Subcutaneous abdominal adipose tissue (tissue), 5 donors: Measurements from ENCODE around the gene C1orf210.

Experiments
- H3K27ac ChIP-seq: one replicate; pipeline ENCODE4 v1.7.0; 2013; ENCODE audit warnings: low read depth, mild to moderate bottlenecking, inconsistent platforms, low read length, moderate library complexity
- H3K27me3 ChIP-seq, 5 donors: one replicate each; pipeline ENCODE4 v1.7.0; 2013; ENCODE audit warnings: low read length in 5 of 5, inconsistent platforms in 1 of 5; ENCODE audit not compliant: control insufficient read depth in 5 of 5, insufficient read depth in 4 of 5
- H3K36me3 ChIP-seq, 5 donors: one replicate each; pipeline ENCODE4 v1.7.0; 2013; ENCODE audit warnings: low read length in 5 of 5; ENCODE audit not compliant: control insufficient read depth in 5 of 5, insufficient read depth in 5 of 5
- H3K4me1 ChIP-seq, 5 donors: one replicate each; pipeline ENCODE4 v1.7.0; 2013; ENCODE audit warnings: low read length in 5 of 5, mild to moderate bottlenecking in 3 of 5, moderate library complexity in 1 of 5; ENCODE audit not compliant: control insufficient read depth in 5 of 5, insufficient read depth in 5 of 5
- H3K4me3 ChIP-seq, 5 donors: one replicate each; pipeline ENCODE4 v1.7.0; 2013; ENCODE audit warnings: low read length in 5 of 5, low read depth in 1 of 5
- H3K9ac ChIP-seq, 5 donors: one replicate each; pipeline ENCODE4 v1.7.0; 2013; ENCODE audit warnings: low read length in 5 of 5, mild to moderate bottlenecking in 4 of 5, moderate library complexity in 3 of 5
- H3K9me3 ChIP-seq, 5 donors: one replicate each; pipeline ENCODE4 v1.7.0; 2013; ENCODE audit warnings: low read length in 5 of 5; ENCODE audit not compliant: control insufficient read depth in 5 of 5
- donor health status: healthy.
- donor health status: healthy.
- donor health status: healthy.
- donor health status: healthy.
- donor health status: healthy.

Gene C1orf210

DNA sequence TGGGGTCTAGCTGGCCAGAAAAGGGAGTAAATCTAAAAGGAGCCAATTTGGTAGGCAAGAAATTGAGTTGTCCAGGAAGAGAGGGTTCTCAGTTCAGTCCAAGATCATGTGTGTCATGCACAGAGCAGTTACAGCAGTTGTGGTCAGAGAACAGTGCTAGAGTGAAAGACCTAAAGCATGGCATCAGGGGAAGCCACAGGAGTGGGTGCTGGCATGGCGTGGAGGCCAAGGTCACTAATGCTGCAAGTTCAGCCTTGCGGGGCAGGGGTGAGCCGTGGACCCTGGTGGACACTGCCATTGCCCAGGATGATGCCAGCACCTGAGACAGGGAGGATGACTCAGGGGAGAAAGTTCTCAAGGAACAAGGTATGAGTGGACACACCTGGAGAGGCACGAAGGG is 32.2 kb downstream of the C1orf210 start:
- Histone ChIP-seq H3K36me3 (no peaks in the 10 kb centered on the region), H3K4me3 (no peak overlapping the region), H3K27me3 (no peaks in the 10 kb centered on the region), H3K9me3 (no peaks in the 10 kb centered on the region), H3K27ac (no peak overlapping the region), H3K9ac (no peak overlapping the region), H3K4me1 (peaks cover 2 to 22% (median 9%) of the 10 kb centered on the region in 5 donors)

DNA sequence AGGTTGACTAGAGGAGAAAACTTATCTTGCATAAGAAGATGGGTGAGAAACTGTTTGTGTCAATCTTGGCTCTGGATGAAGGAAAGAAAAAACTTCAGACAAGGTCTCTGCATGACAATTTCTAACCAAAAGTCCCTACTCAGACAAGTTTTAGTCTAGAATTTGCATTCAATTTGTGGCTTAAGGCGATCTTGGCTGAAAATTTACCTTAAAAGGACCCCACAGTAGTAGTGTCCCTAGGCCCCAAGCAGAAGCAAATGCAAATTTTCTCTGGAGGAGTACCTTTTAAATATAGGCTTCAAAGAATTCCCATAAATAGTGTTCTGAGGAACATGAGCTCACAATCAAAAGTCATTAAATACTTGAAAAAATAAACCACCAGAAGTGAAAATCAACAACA is 33.2 kb downstream of the C1orf210 start:
- H3K27ac ChIP-seq: no peak overlapping the region
- no peaks in the 10 kb centered on the region for H3K27me3 ChIP-seq
- H3K9me3 ChIP-seq: peaks cover 0 to 5% (median 0%) of the 10 kb centered on the region in 5 donors
- no peak overlapping the region for H3K4me3 ChIP-seq
- peaks cover 0 to 17% (median 9%) of the 10 kb centered on the region in 5 donors for H3K4me1 ChIP-seq
- no peak overlapping the region for H3K9ac ChIP-seq
- H3K36me3 ChIP-seq: no peaks in the 10 kb centered on the region

DNA sequence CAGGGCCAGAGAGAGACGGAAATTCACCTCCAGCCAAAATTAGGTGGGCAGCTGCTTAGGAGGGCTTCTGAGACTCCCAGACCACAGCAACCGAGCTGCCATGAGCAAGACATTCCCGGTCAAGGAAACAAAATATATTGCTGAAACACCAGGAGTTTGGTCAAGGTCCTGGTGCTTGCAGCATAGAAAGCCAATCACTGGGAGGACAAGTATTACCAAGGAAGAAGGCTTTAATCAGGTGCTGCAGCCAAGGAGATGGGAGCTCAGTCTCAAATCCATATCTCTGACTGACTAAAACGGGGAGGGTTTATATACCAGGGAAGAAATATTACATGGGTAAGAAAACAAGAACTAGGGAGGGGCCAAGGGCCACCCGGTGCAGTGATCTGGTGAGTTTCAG is 34.4 kb downstream of the C1orf210 start:
- Histone ChIP-seq H3K9ac (no peak overlapping the region), H3K27ac (no peak overlapping the region), H3K36me3 (no peaks in the 10 kb centered on the region), H3K4me3 (no peak overlapping the region), H3K9me3 (peaks cover 0 to 10% (median 0%) of the 10 kb centered on the region in 5 donors), H3K4me1 (peaks cover 0 to 17% (median 9%) of the 10 kb centered on the region in 5 donors), H3K27me3 (no peaks in the 10 kb centered on the region)

DNA sequence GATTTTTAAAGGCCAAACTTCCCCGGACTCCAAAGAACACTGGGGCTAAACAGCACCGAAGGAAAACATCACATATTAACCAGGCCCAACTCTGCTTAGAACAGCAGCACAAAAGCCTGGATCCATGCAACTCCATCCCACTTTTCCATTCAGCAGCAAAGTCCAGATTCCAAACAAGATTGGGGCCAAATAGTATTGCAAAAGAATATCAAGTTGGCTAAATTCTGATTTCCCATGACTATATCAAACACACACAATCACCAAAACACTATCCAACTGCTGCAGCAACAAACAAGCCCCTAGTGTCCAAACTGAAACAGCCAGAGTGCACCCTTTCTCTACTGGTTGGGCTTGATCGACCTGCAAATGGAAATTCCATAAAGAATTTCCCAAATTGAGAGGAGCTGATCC is 35.0 kb downstream of the C1orf210 start:
- H3K9me3 ChIP-seq: peaks cover 0 to 10% (median 0%) of the 10 kb centered on the region in 5 donors
- no peak overlapping the region for H3K9ac ChIP-seq
- no peak overlapping the region for H3K27ac ChIP-seq
- H3K27me3 ChIP-seq: no peaks in the 10 kb centered on the region
- H3K4me3 ChIP-seq: no peak overlapping the region
- peaks cover 0 to 14% (median 7%) of the 10 kb centered on the region in 5 donors for H3K4me1 ChIP-seq
- no peaks in the 10 kb centered on the region for H3K36me3 ChIP-seq

- H3K9me3 ChIP-seq: peaks cover 0 to 10% (median 0%) of the 10 kb centered on the region in 5 donors
- no peak overlapping the region for H3K9ac ChIP-seq
- H3K27me3 ChIP-seq: no peaks in the 10 kb centered on the region
- H3K4me3 ChIP-seq: no peak overlapping the region
- no peak overlapping the region for H3K27ac ChIP-seq
- no peaks in the 10 kb centered on the region for H3K36me3 ChIP-seq
- peaks cover 0 to 12% (median 5%) of the 10 kb centered on the region in 5 donors for H3K4me1 ChIP-seq
These were observed 38.0 kb downstream of the C1orf210 start for GRCh38 chr1:43247256-43247921.

DNA sequence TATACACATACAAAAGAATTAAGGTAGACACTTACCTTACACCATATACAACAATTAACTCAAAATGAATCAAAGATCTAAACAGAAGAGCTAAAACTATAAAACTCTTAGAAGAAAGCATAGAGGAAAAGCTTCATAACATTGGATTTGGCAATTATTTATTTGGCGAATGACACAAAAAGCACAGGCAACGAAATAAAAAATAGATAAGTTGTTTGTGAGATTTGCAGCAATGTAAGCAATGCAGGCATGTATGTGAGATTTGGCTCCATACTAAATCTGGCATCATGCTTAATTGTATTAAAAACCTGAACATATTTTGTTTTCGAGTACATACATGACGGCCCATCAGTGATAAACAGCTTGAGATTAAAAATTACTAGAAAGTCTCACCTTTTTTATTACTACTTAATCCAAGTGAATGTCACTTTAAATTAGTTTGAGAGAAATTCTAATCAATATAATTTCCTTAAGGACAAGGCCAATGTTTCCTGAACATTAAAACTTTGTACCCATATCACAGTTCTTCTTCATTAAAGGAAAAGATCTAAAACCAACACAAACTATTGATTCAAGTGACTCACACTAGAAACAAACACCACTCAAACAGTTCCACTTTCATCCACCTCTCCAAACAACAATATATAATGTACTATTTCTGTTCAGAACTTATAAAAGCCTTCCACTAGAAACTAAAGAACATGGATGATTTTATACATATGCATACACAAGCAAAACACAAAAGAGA is 38.7 kb downstream of the C1orf210 start:
- no peaks in the 10 kb centered on the region for H3K36me3 ChIP-seq
- H3K27me3 ChIP-seq: no peaks in the 10 kb centered on the region
- peaks cover 0 to 12% (median 5%) of the 10 kb centered on the region in 5 donors for H3K4me1 ChIP-seq
- H3K9ac ChIP-seq: no peak overlapping the region
- no peak overlapping the region for H3K27ac ChIP-seq
- no peak overlapping the region for H3K4me3 ChIP-seq
- H3K9me3 ChIP-seq: peaks cover 0 to 10% (median 0%) of the 10 kb centered on the region in 5 donors

- Histone ChIP-seq H3K36me3 (no peaks in the 10 kb centered on the region), H3K27me3 (no peaks in the 10 kb centered on the region), H3K4me3 (no peak overlapping the region), H3K27ac (no peak overlapping the region), H3K9me3 (peaks cover 0 to 10% (median 0%) of the 10 kb centered on the region in 5 donors), H3K4me1 (peaks cover 0 to 17% (median 11%) of the 10 kb centered on the region in 5 donors), H3K9ac (no peak overlapping the region)
These were observed 42.1 kb downstream of the C1orf210 start for GRCh38 chr1:43243299-43243698.

- no peak overlapping the region for H3K27ac ChIP-seq
These were observed 44.0 kb downstream of the C1orf210 start for GRCh38 chr1:43241413-43241836.

DNA sequence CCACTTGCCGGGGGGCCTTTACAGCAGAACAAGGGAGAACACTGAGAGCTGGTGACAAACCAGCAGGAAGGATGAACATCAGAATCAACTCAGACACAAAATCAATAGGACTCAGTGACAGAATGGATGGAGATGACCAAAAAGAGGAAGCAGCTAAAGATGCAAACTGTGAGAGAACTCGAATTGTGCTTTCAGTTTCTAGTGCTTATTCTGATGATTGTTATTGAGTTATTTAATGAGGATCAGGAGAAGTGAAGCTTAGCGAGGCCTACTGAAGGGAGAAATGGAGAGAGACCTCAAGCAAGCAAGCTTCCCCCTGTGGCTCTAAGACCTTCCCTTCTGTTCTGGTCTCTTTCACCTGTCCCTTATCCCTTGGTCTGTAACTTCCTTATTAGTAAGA is 45.9 kb downstream of the C1orf210 start:
- H3K36me3 ChIP-seq: no peaks in the 10 kb centered on the region
- peaks cover 1 to 34% (median 23%) of the 10 kb centered on the region in 5 donors for H3K4me1 ChIP-seq
- H3K27me3 ChIP-seq: no peaks in the 10 kb centered on the region
- H3K9me3 ChIP-seq: no peaks in the 10 kb centered on the region
- H3K4me3 ChIP-seq: no peak overlapping the region
- H3K9ac ChIP-seq: no peak overlapping the region
- H3K27ac ChIP-seq: no peak overlapping the region

More at GRCh38 chr1:43241413-43241836, 44.0 kb downstream of the C1orf210 start:
- no peak overlapping the region for H3K9ac ChIP-seq
- no peaks in the 10 kb centered on the region for H3K36me3 ChIP-seq
- no peak overlapping the region for H3K4me3 ChIP-seq
- peaks cover 0 to 22% (median 16%) of the 10 kb centered on the region in 5 donors for H3K4me1 ChIP-seq
- H3K27me3 ChIP-seq: no peaks in the 10 kb centered on the region
- no peaks in the 10 kb centered on the region for H3K9me3 ChIP-seq

DNA sequence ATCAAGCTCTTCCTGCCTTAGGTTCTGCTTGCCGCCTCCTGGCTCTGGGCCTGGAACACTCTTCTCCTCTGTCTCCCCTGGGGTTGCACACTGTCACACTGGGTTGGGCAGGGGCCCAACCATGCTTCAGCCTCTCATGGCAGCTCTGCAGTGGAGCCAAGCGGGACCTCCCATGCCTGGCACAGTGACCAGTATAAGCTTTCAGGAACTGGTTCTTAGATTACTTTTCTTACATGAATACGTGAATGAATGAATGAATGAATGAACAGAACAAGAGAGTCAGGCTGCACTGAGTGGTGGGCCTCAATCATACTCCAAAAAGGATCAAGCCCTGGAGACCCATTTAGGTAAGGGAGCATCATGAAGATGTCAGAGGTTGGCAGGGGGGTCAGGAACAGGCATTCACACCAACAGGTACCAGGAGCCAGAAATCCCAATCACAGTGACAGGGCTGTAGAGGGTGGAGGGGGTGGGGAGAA is 46.4 kb downstream of the C1orf210 start:
- H3K9ac ChIP-seq: no peak overlapping the region
- H3K27me3 ChIP-seq: no peaks in the 10 kb centered on the region
- no peak overlapping the region for H3K27ac ChIP-seq
- H3K4me3 ChIP-seq: no peak overlapping the region
- H3K36me3 ChIP-seq: no peaks in the 10 kb centered on the region
- H3K4me1 ChIP-seq: peaks cover 1 to 34% (median 23%) of the 10 kb centered on the region in 5 donors
- H3K9me3 ChIP-seq: no peaks in the 10 kb centered on the region
